ENCODE results near the gene CEP112. TPM values are rescaled to one million over a fixed set of nuclear protein-coding genes. Genes with fewer than 3 reads are reported as not detected.

The CEP112 gene
- total and polyA plus RNA-seq, 2 of the 13 experiments (the other 11 are each of a cell fraction or from before 2014, with no cell fraction given): 1.2 to 3.4 TPM

- no peak for FAIRE-seq
- no peaks in the 10 kb centered on the region for H3K36me3 ChIP-seq (replicated peaks in 1 of 2; ENCODE audit: control insufficient read depth in 1 of 2, insufficient read depth in 2 of 2, low read length in 2 of 2)
- BruUV-seq (replicated peaks): no TSS peak
- DNase-seq (ENCODE audit: low spot score): no peak
- no peaks in the 10 kb centered on the region for H3K9me3 ChIP-seq (ENCODE audit: low read length)
- intact Hi-C loops (cut with micrococcal nuclease; ENCODE audit: unreplicated experiment) (no loop called here), in situ Hi-C loops (cut with HindIII; ENCODE audit: extremely low pct_ligation_motif_present, low pct_unique_long_range_greater_than_20kb) (no loop called here)
- ATAC-seq: no peak
- H3K9ac ChIP-seq (ENCODE audit: insufficient read depth, low read depth, low read length): no peak overlapping the region
- ChIA-PET CTCF (ENCODE audit: low intra/inter-chr PET ratio, low total read pairs) (no interaction called here), POLR2A (no interaction called here)
- no peaks in the 10 kb centered on the region for H3K27me3 ChIP-seq (ENCODE audit: control insufficient read depth in 1 of 2, insufficient read depth in 2 of 2, low read length in 2 of 2)
- peaks cover 44% of the 10 kb centered on the region for H3K4me1 ChIP-seq (ENCODE audit: insufficient read depth, low read length)
- H3K27ac ChIP-seq (ENCODE audit: extremely low read length, insufficient read depth, low read length): no peak overlapping the region
- no peaks in the 10 kb centered on the region for H3K79me2 ChIP-seq (ENCODE audit: insufficient read depth, low read length)
- no peak overlapping the region for H3K4me2 ChIP-seq (ENCODE audit: low read depth, low read length)
- H3K4me3 ChIP-seq (replicated peaks in 1 of 3; ENCODE audit: insufficient read depth in 1 of 3, low read depth in 2 of 3, low read length in 3 of 3): no peak overlapping the region
- H2AFZ ChIP-seq (ENCODE audit: low read length): no peak overlapping the region
- no peaks in the 10 kb centered on the region for H4K20me1 ChIP-seq (ENCODE audit: insufficient read depth, low read length)
- TF ChIP-seq FOSL2 (CRISPR knock-in tag; IDR thresholded peaks at IDR 0.05): peak; percentile 83
- TF ChIP-seq NFE2L2 (IDR thresholded peaks at IDR 0.05; ENCODE audit: low read length): peak; percentile 73
- no peak for TF ChIP-seq TRIM24 (CRISPR knock-in tag; IDR thresholded peaks at IDR 0.05)
- TF ChIP-seq MAFK (conservative IDR thresholded peaks at IDR 0.05 in 1 of 2, IDR thresholded peaks at IDR 0.05 in 1 of 2; ENCODE audit: low read length in 2 of 2): peak in 1 of 2 experiments; percentile 50; a peak in 1 of 4 replicates
- TF ChIP-seq ESRRA (CRISPR knock-in tag; IDR thresholded peaks at IDR 0.05; ENCODE audit: low read depth): no peak
- TF ChIP-seq ZNF713 (CRISPR knock-in tag; IDR thresholded peaks at IDR 0.05): no peak
- no peak for TF ChIP-seq RELA (CRISPR knock-in tag; IDR thresholded peaks at IDR 0.05)
- TF ChIP-seq MAFF (IDR thresholded peaks at IDR 0.05; ENCODE audit: low read depth, low read length): peak; percentile 44; the same call in 1 of the 2 replicates
- 93% methylated on average over 2 of the region's 2 CpGs for WGBS (ENCODE audit: low lambda C conversion rate)
These were observed 531.0 kb downstream of the CEP112 start for GRCh38 chr17:65660947-65661346.

GRCh38 chr17:65660078-65660477 is 531.9 kb downstream of the CEP112 start:
- H3K4me3 ChIP-seq (replicated peaks in 1 of 3; ENCODE audit: insufficient read depth in 1 of 3, low read depth in 2 of 3, low read length in 3 of 3): no peak overlapping the region
- H3K79me2 ChIP-seq (ENCODE audit: insufficient read depth, low read length): no peaks in the 10 kb centered on the region
- intact Hi-C loops (cut with micrococcal nuclease; ENCODE audit: unreplicated experiment) (no loop called here), in situ Hi-C loops (cut with HindIII; ENCODE audit: extremely low pct_ligation_motif_present, low pct_unique_long_range_greater_than_20kb) (no loop called here)
- no peak overlapping the region for H3K4me2 ChIP-seq (ENCODE audit: low read depth, low read length)
- no peaks in the 10 kb centered on the region for H3K36me3 ChIP-seq (replicated peaks in 1 of 2; ENCODE audit: control insufficient read depth in 1 of 2, insufficient read depth in 2 of 2, low read length in 2 of 2)
- FAIRE-seq (no peak), ATAC-seq (no peak), DNase-seq (ENCODE audit: low spot score) (no peak)
- 98% methylated on average over 1 of the region's 1 CpG for WGBS (ENCODE audit: low lambda C conversion rate)
- BruUV-seq (replicated peaks): no TSS peak
- H3K9ac ChIP-seq (ENCODE audit: insufficient read depth, low read depth, low read length): no peak overlapping the region
- ChIA-PET POLR2A (interaction anchor here (0.8 kb wide), 1 partner anchor 102 kb away, joined by 3 read pairs; no protein-coding TSS in a partner anchor), CTCF (ENCODE audit: low intra/inter-chr PET ratio, low total read pairs) (no interaction called here)
- no peaks in the 10 kb centered on the region for H3K9me3 ChIP-seq (ENCODE audit: low read length)
- no peaks in the 10 kb centered on the region for H4K20me1 ChIP-seq (ENCODE audit: insufficient read depth, low read length)
- H3K27ac ChIP-seq (ENCODE audit: extremely low read length, insufficient read depth, low read length): no peak overlapping the region
- H3K4me1 ChIP-seq (ENCODE audit: insufficient read depth, low read length): peaks cover 44% of the 10 kb centered on the region
- H3K27me3 ChIP-seq (ENCODE audit: control insufficient read depth in 1 of 2, insufficient read depth in 2 of 2, low read length in 2 of 2): no peaks in the 10 kb centered on the region
- no peak overlapping the region for H2AFZ ChIP-seq (ENCODE audit: low read length)
- TF ChIP-seq ZHX1 (CRISPR knock-in tag; IDR thresholded peaks at IDR 0.05; ENCODE audit: low read depth) (no peak), ZNF512 (CRISPR knock-in tag; IDR thresholded peaks at IDR 0.05) (0 out of 2 replicates have a peak, but pooled peaks have one; percentile 60), PCBP2 (optimal IDR thresholded peaks at IDR 0.05; ENCODE audit: low read depth, low read length, poor library complexity, severe bottlenecking) (peak; percentile 16)

All from HepG2 (cell line).